ENCODE results near the gene HOGA1. TPM values are rescaled to one million over a fixed set of nuclear protein-coding genes. Genes with fewer than 3 reads are reported as not detected.
A peak's percentile ranks its signal among the peaks of the same experiment; 100 is the strongest.

HOGA1 gene
- total and polyA plus RNA-seq, 2 of the 13 experiments (the other 11 are each of a cell fraction or from before 2014, with no cell fraction given) = 7.6 to 19.5 TPM

- TF ChIP-seq ZNF362 (CRISPR knock-in tag; IDR thresholded peaks at IDR 0.05; ENCODE audit: borderline replicate concordance) (peak; percentile 51; the same call in 1 of the 2 replicates), ZNF83 (CRISPR knock-in tag; IDR thresholded peaks at IDR 0.05; ENCODE audit: borderline replicate concordance) (no peak), MYNN (CRISPR knock-in tag; IDR thresholded peaks at IDR 0.05; ENCODE audit: low read depth) (peak; percentile 91; the same call in 1 of the 2 replicates), HNF4A (CRISPR knock-in tag; IDR thresholded peaks at IDR 0.05) (peak; percentile 40), EP300 (IDR thresholded peaks at IDR 0.05; ENCODE audit: low read depth in 2 of 2, low read length in 2 of 2) (peak in 1 of 2 experiments; percentile 37; a peak in 1 of 4 replicates), EP300 (CRISPR knock-in tag; IDR thresholded peaks at IDR 0.05; ENCODE audit: borderline replicate concordance) (no peak), ZNF639 (CRISPR knock-in tag; conservative IDR thresholded peaks at IDR 0.05) (no peak), NFE2 (CRISPR knock-in tag; IDR thresholded peaks at IDR 0.05) (no peak)
- TF ChIP-seq, protein P1, sequence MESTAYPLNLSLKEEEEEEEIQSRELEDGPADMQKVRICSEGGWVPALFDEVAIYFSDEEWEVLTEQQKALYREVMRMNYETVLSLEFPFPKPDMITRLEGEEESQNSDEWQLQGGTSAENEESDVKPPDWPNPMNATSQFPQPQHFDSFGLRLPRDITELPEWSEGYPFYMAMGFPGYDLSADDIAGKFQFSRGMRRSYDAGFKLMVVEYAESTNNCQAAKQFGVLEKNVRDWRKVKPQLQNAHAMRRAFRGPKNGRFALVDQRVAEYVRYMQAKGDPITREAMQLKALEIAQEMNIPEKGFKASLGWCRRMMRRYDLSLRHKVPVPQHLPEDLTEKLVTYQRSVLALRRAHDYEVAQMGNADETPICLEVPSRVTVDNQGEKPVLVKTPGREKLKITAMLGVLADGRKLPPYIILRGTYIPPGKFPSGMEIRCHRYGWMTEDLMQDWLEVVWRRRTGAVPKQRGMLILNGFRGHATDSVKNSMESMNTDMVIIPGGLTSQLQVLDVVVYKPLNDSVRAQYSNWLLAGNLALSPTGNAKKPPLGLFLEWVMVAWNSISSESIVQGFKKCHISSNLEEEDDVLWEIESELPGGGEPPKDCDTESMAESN (CRISPR knock-in tag; conservative IDR thresholded peaks at IDR 0.05) = no peak
- TF ChIP-seq, protein P2, sequence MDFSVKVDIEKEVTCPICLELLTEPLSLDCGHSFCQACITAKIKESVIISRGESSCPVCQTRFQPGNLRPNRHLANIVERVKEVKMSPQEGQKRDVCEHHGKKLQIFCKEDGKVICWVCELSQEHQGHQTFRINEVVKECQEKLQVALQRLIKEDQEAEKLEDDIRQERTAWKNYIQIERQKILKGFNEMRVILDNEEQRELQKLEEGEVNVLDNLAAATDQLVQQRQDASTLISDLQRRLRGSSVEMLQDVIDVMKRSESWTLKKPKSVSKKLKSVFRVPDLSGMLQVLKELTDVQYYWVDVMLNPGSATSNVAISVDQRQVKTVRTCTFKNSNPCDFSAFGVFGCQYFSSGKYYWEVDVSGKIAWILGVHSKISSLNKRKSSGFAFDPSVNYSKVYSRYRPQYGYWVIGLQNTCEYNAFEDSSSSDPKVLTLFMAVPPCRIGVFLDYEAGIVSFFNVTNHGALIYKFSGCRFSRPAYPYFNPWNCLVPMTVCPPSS (IDR thresholded peaks at IDR 0.05) = no peak
- TF ChIP-seq, protein P3, sequence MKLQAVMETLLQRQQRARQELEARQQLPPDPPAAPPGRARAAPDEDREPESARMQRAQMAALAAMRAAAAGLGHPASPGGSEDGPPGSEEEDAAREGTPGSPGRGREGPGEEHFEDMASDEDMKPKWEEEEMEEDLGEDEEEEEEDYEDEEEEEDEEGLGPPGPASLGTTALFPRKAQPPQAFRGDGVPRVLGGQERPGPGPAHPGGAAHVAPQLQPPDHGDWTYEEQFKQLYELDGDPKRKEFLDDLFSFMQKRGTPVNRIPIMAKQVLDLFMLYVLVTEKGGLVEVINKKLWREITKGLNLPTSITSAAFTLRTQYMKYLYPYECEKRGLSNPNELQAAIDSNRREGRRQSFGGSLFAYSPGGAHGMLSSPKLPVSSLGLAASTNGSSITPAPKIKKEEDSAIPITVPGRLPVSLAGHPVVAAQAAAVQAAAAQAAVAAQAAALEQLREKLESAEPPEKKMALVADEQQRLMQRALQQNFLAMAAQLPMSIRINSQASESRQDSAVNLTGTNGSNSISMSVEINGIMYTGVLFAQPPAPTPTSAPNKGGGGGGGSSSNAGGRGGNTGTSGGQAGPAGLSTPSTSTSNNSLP (IDR thresholded peaks at IDR 0.05; ENCODE audit: low read depth, low read length) = no peak
- TF ChIP-seq, protein P4, sequence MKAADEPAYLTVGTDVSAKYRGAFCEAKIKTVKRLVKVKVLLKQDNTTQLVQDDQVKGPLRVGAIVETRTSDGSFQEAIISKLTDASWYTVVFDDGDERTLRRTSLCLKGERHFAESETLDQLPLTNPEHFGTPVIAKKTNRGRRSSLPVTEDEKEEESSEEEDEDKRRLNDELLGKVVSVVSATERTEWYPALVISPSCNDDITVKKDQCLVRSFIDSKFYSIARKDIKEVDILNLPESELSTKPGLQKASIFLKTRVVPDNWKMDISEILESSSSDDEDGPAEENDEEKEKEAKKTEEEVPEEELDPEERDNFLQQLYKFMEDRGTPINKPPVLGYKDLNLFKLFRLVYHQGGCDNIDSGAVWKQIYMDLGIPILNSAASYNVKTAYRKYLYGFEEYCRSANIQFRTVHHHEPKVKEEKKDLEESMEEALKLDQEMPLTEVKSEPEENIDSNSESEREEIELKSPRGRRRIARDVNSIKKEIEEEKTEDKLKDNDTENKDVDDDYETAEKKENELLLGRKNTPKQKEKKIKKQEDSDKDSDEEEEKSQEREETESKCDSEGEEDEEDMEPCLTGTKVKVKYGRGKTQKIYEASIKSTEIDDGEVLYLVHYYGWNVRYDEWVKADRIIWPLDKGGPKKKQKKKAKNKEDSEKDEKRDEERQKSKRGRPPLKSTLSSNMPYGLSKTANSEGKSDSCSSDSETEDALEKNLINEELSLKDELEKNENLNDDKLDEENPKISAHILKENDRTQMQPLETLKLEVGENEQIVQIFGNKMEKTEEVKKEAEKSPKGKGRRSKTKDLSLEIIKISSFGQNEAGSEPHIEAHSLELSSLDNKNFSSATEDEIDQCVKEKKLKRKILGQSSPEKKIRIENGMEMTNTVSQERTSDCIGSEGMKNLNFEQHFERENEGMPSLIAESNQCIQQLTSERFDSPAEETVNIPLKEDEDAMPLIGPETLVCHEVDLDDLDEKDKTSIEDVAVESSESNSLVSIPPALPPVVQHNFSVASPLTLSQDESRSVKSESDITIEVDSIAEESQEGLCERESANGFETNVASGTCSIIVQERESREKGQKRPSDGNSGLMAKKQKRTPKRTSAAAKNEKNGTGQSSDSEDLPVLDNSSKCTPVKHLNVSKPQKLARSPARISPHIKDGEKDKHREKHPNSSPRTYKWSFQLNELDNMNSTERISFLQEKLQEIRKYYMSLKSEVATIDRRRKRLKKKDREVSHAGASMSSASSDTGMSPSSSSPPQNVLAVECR (CRISPR knock-in tag; IDR thresholded peaks at IDR 0.05; ENCODE audit: borderline replicate concordance) = no peak
Observed at GRCh38 chr10:97623277-97623676, 39.1 kb downstream of the HOGA1 start (continued).

Data from HepG2 (cell line).